Thyroid gland (tissue), 4 donors: ENCODE measurements around the gene DCAF8.

Experiments used
- CTCF ChIP-seq, 6 experiments: fragments of 200-600 bp in 3 of 6; fragments of 450-650 bp in 3 of 6; sonication (generic) in 3 of 6; IDR thresholded peaks; one replicate each; pipeline ENCODE4 v1.5.1; 2016 to 2019; ENCODE audit warnings: antibody characterized with exemption in 6 of 6, mild to moderate bottlenecking in 2 of 6, inconsistent platforms in 1 of 6, moderate library complexity in 1 of 6
- POLR2A ChIP-seq, 2 donors: fragments of 450-650 bp; IDR thresholded peaks; one replicate each; pipeline ENCODE4 v1.6.1; 2017; ENCODE audit warnings: antibody characterized with exemption in 2 of 2, mild to moderate bottlenecking in 2 of 2, moderate library complexity in 1 of 2

DNA sequence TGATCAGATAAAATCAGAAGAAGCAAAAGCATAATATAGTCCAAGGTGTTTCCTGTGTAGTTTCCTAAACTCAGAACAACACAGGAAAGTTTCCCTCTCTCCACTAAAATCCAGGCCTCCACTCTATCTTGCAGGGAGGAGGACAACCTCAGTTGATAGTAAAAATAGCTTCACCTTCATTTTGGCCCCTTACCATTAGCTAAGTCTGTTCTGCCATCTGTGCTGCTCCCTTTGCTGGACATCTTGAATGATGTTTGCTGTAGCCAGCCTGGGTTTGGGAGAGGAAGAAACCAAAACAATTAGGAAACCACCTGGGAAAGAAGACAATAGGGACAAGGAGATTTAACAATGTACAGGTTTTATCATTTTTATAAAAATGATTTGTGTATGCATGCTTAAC is 18.6 kb downstream of the DCAF8 start:
- TF ChIP-seq CTCF (IDR thresholded peaks at IDR 0.05) = no peak
- TF ChIP-seq POLR2A (IDR thresholded peaks at IDR 0.05) = no peak
